OCI-LY3 (cell line): Measurements from ENCODE around the gene ERCC6L.

ENCODE experiments used
- H2AFZ ChIP-seq: fragments of 200-600, 300-600 bp; shearing (Covaris generic); 2 replicates; pipeline ENCODE4 v1.6.0; 2014; ENCODE audit warnings: antibody characterized with exemption, low read depth, low read length
- H3K27ac ChIP-seq: fragments of 200-600, 300-600 bp; sonication (generic); 2 replicates; pipeline ENCODE4 v1.5.1; 2014; ENCODE audit warnings: mild to moderate bottlenecking, low read length, moderate library complexity, mixed read lengths
- H3K27me3 ChIP-seq: fragments of 200-600, 300-600 bp; sonication (generic); 2 replicates; pipeline ENCODE4 v1.6.1; 2014; ENCODE audit warnings: low read depth, low read length, mixed read lengths
- H3K36me3 ChIP-seq: fragments of 200-600, 300-600 bp; sonication (generic); replicated peaks from 2 replicates; pipeline ENCODE3; 2014; ENCODE audit warnings: low read depth, low read length, mixed read lengths
- H3K4me1 ChIP-seq: fragments of 300-600, 200-600 bp; sonication (generic); 2 replicates; pipeline ENCODE4 v1.6.1; 2014; ENCODE audit warnings: low read length, mixed read lengths
- H3K4me2 ChIP-seq: fragments of 200-600, 300-600 bp; sonication (generic); 2 replicates; pipeline ENCODE4 v1.6.1; 2014; ENCODE audit warnings: low read length, mixed read lengths
- H3K4me3 ChIP-seq: fragments of 300-600, 200-600 bp; sonication (generic); 2 replicates; pipeline ENCODE4 v1.5.1; 2014; ENCODE audit warnings: antibody characterized with exemption, mild to moderate bottlenecking, low read length, moderate library complexity
- H3K79me2 ChIP-seq: fragments of 300-600, 200-600 bp; shearing (Covaris generic); 2 replicates; pipeline ENCODE4 v1.6.1; 2014; ENCODE audit warnings: mild to moderate bottlenecking, low read length, mixed read lengths
- H3K9ac ChIP-seq: fragments of 300-600, 200-600 bp; shearing (Covaris generic); 2 replicates; pipeline ENCODE4 v1.6.0; 2014; ENCODE audit warnings: mild to moderate bottlenecking, low read length, moderate library complexity
- H3K9me3 ChIP-seq: fragments of 200-600, 300-600 bp; shearing (Covaris generic); 2 replicates; pipeline ENCODE4 v1.6.1; 2014; ENCODE audit warnings: low read length, mixed read lengths; ENCODE audit not compliant: insufficient read depth
- H4K20me1 ChIP-seq: fragments of 200-600, 300-600 bp; sonication (generic); 2 replicates; pipeline ENCODE4 v1.6.1; 2016; ENCODE audit warnings: low read length, mixed read lengths; ENCODE audit not compliant: insufficient read depth
- EZH2phosphoT487 ChIP-seq: fragments of 200-600 bp; shearing (Covaris generic); IDR thresholded peaks from 2 replicates; pipeline ENCODE4 v1.6.1; 2018; ENCODE audit warnings: antibody characterized with exemption, mixed run types, low read depth
- TF ChIP-seq, protein P1 (sequence below): fragments of 200-600, 300-600 bp; sonication (generic); IDR thresholded peaks from 2 replicates; pipeline ENCODE4 v1.5.1; 2014; ENCODE audit warnings: antibody characterized with exemption, low read length, low read depth

Gene ERCC6L

DNA sequence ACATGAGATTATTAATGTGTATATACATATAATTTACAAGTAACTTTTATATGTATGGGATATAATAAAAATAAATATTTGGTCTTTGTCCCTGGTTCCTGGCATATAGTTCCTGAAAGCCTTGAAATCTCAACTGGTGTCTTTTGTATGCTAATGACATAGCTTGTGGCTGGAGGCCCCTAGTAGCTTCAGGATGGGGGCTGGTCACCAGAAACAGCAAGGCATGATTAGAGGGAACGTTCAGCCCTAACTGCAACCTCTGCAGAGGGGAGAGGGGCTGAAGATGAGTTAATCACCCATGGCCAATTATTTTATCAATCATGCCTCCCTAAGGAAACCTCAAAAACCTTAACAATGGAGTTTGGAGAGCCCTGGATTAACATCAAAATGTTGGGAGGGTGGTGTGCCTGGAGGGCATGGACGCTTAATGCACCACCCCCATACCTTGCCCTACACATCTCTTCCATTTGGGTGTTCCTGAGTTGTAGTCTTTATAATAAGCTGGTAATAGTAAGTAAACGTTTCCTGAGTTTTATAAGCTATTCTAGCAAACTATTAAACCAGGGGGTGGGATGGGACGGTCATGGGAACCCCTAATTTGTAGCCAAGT lies 35.9 kb downstream of the ERCC6L start:
- no peak overlapping the region for H3K9ac ChIP-seq
- no peak overlapping the region for H3K4me2 ChIP-seq
- H3K4me1 ChIP-seq: no peaks in the 10 kb centered on the region
- no peaks in the 10 kb centered on the region for H4K20me1 ChIP-seq
- H3K4me3 ChIP-seq: no peak overlapping the region
- H3K27me3 ChIP-seq: no peaks in the 10 kb centered on the region
- H3K79me2 ChIP-seq: no peaks in the 10 kb centered on the region; the same call in 1 of the 2 replicates
- no peaks in the 10 kb centered on the region for H3K9me3 ChIP-seq
- no peak overlapping the region for H2AFZ ChIP-seq
- H3K27ac ChIP-seq: no peak overlapping the region
- peaks cover 23% of the 10 kb centered on the region for H3K36me3 ChIP-seq
- TF ChIP-seq, protein P1, sequence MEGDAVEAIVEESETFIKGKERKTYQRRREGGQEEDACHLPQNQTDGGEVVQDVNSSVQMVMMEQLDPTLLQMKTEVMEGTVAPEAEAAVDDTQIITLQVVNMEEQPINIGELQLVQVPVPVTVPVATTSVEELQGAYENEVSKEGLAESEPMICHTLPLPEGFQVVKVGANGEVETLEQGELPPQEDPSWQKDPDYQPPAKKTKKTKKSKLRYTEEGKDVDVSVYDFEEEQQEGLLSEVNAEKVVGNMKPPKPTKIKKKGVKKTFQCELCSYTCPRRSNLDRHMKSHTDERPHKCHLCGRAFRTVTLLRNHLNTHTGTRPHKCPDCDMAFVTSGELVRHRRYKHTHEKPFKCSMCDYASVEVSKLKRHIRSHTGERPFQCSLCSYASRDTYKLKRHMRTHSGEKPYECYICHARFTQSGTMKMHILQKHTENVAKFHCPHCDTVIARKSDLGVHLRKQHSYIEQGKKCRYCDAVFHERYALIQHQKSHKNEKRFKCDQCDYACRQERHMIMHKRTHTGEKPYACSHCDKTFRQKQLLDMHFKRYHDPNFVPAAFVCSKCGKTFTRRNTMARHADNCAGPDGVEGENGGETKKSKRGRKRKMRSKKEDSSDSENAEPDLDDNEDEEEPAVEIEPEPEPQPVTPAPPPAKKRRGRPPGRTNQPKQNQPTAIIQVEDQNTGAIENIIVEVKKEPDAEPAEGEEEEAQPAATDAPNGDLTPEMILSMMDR: no peak
- TF ChIP-seq EZH2phosphoT487: no peak

DNA sequence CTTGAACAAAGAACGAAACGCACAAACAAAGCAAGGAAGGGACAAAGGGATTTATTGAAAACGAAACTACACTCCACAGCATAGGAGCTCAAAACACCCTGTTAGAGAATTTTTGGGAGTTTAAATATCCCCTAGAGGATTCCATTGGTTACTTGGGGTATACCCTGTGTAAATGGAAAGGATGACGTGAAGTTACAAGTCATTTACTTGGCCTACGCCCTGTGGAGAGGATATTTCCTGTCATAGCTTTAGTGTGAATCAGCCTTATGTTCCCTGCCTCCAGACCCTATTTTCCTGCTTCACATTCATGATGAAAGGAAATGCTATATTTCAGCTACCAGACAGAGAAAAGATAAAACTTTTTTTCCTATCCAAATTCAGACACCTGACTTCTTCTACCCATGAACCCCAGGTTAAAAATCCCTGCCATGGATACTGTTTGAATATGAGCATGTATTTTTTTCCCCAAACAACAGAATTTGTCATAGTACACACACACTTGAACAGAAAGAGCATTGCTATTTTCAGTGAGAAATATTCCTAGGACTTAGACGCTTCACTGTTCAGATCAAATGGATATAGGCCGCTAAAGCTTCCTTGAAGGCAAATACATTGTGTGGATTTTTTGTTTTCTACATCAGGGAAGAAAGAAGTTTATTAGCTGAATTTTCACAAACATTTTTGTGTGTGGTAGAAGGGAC lies 36.8 kb downstream of the ERCC6L start:
- no peak overlapping the region for H2AFZ ChIP-seq
- no peak overlapping the region for H3K9ac ChIP-seq
- no peak overlapping the region for H3K4me3 ChIP-seq
- H4K20me1 ChIP-seq: no peaks in the 10 kb centered on the region
- no peak for TF ChIP-seq EZH2phosphoT487
- TF ChIP-seq, protein P1: no peak
- H3K4me1 ChIP-seq: no peaks in the 10 kb centered on the region
- H3K27me3 ChIP-seq: no peaks in the 10 kb centered on the region
- peaks cover 15% of the 10 kb centered on the region for H3K36me3 ChIP-seq
- no peaks in the 10 kb centered on the region; the same call in 1 of the 2 replicates for H3K79me2 ChIP-seq
- no peaks in the 10 kb centered on the region for H3K9me3 ChIP-seq
- H3K4me2 ChIP-seq: no peak overlapping the region
- H3K27ac ChIP-seq: no peak overlapping the region

DNA sequence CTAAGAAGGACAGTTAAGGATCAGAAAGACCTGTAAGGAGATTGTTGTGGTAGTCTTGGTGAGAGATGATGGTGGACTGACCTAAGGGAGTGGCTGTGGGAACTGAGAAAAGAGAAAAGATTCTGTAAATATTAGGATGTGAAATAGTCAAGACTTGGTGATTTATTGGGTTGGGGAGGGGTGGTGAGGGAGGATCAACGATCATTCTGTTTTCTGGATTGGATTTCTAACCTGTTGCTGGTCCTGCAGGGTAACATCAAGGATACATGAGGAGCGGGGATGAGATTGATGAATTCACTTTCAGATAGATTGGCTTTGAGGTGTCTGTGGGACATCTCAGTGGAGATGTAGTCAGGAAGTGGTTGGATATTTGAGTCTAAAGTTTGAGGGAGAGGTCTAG lies 55.9 kb downstream of the ERCC6L start:
- TF ChIP-seq EZH2phosphoT487: no peak
- Histone ChIP-seq H2AFZ (no peak overlapping the region), H3K27me3 (no peaks in the 10 kb centered on the region), H3K9ac (no peak overlapping the region), H3K79me2 (peaks cover 19% of the 10 kb centered on the region), H3K4me1 (peaks cover 14% of the 10 kb centered on the region), H3K27ac (no peak overlapping the region), H3K36me3 (no peaks in the 10 kb centered on the region), H3K4me3 (peak overlapping the region; percentile 95; the same call in 1 of the 2 replicates), H3K4me2 (peak overlapping the region; percentile 82), H3K9me3 (no peaks in the 10 kb centered on the region), H4K20me1 (no peaks in the 10 kb centered on the region)

DNA sequence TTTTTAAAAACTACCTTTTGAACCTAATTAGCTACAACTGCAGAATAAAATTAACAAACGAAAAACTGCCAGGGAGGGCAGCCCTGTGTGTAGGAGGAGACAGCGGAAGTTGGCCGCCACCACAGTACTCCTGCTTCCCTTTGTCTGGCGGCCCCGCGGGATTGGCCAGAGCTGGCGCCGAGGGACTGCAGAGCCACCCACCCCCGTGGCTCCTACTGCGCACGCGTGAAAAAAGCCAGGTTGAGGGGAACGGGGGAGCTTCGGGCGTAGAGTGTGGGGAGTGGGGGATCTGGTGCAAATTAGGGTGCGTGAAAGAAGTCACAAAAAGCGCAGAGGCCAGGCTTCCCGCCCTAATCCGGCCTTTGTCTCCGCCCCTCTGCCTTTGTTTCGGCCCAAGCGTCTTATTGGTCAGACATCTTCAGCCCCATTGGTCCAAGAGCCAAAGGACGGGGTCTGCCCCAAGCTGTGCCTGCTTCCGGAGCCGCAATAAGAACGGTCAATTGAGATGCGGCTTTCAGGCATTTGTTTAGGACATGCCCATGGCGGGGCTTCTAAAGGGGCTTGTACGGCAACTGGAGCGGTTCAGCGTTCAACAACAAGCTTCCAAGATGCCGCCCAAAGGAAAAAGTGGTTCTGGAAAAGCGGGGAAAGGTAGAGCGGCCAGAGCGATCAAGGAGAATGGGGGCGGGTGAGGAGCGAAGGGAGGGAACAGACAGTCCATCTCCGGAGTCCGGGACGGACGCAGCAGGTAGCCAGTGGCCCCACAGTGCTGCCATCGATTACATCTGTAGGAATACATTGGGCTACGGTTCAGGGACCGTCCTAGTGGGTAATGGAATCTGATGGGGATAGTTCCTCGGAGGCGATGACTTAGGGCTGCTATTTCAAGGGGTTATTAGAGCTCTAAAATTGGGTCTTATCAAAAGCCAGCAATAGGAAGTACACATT lies 57.4 kb downstream of the ERCC6L start, which contains the start of gene PIN4:
TSS of gene PIN4 (plus strand) at position 580 of the 948 bp plus-strand sequence. CDS start at position 609, 29 bp downstream.
- Histone ChIP-seq H3K36me3 (no peaks in the 10 kb centered on the region), H2AFZ (peak within 1 kb of the TSS; percentile 96), H3K27me3 (no peaks in the 10 kb centered on the region), H3K9ac (peak within 1 kb of the TSS; percentile 94), H3K4me1 (peaks cover 14% of the 10 kb centered on the region), H4K20me1 (no peaks in the 10 kb centered on the region), H3K79me2 (peaks cover 19% of the 10 kb centered on the region), H3K4me3 (peak within 1 kb of the TSS; percentile 95), H3K27ac (peak within 1 kb of the TSS; percentile 81), H3K9me3 (no peaks in the 10 kb centered on the region), H3K4me2 (peak within 1 kb of the TSS; percentile 91)
- TF ChIP-seq EZH2phosphoT487: no peak
- TF ChIP-seq, protein P1: no peak
